SK-N-SH (cell line): ENCODE data around the gene DLL3. TPM values are rescaled to one million over a fixed set of nuclear protein-coding genes. Genes with fewer than 3 reads are reported as not detected.

Source experiments
- CTCF ChIA-PET: fragments of 300-600, 350-600 bp; formaldehyde crosslinking; extraction: SDS; loops from one replicate; lab custom pipeline; 2021; lab: Yijun Ruan, JAX
- POLR2A ChIA-PET: fragments of 350-600 bp; sonication (Branson Sonifier 250); formaldehyde crosslinking; extraction: SDS; loops from one replicate; lab custom pipeline; 2020; ENCODE audit warnings: antibody characterized with exemption, inconsistent platforms; lab: Yijun Ruan, JAX
- DNase-seq: peaks from one replicate; pipeline ENCODE4 v3.0.0; 2012
- H2AFZ ChIP-seq: fragments of 200-600 bp; sonication (generic); 2 replicates; pipeline ENCODE4 v1.8.1; 2016; ENCODE audit warnings: antibody characterized with exemption, mild to moderate bottlenecking, low read depth
- H3F3A ChIP-seq: fragments of 200-600 bp; sonication (generic); replicated peaks from 2 replicates; pipeline ENCODE3; 2016; ENCODE audit warnings: antibody characterized with exemption, mild to moderate bottlenecking; ENCODE audit not compliant: insufficient read depth
- H3K27ac ChIP-seq, 2 experiments: fragments of 200-500 bp in 1 of 2; fragments of 200-600 bp in 1 of 2; sonication (Bioruptor generic) in 1 of 2; sonication (generic), shearing (Covaris generic) in 1 of 2; 2 replicates each; pipeline versions ENCODE4 v1.5.1 to v1.6.1; 2014 to 2016; ENCODE audit warnings: low read depth in 2 of 2, inconsistent platforms in 1 of 2, low read length in 1 of 2, mild to moderate bottlenecking in 1 of 2, mixed read lengths in 1 of 2
- H3K27me3 ChIP-seq: fragments of 200-600 bp; sonication (generic), shearing (Covaris generic); 2 replicates; pipeline ENCODE4 v1.6.1; 2016; ENCODE audit warnings: mixed run types; ENCODE audit not compliant: insufficient read depth
- H3K36me3 ChIP-seq, 2 experiments: fragments of 200-500 bp in 1 of 2; fragments of 200-600 bp in 1 of 2; sonication (Bioruptor generic) in 1 of 2; sonication (generic) in 1 of 2; replicated peaks in 1 of 2; 2 replicates each; pipeline versions ENCODE3 to v1.5.1; 2014 to 2016; ENCODE audit warnings: low read length in 1 of 2, mild to moderate bottlenecking in 1 of 2; ENCODE audit not compliant: insufficient read depth in 2 of 2, control insufficient read depth in 1 of 2
- H3K4me1 ChIP-seq, 2 experiments: fragments of 200-500 bp in 1 of 2; fragments of 200-600 bp in 1 of 2; sonication (Bioruptor generic) in 1 of 2; sonication (generic), shearing (Covaris generic) in 1 of 2; 2 replicates each; pipeline versions ENCODE4 v1.5.1 to v1.6.1; 2014 to 2016; ENCODE audit warnings: low read depth in 1 of 2, low read length in 1 of 2, mixed run types in 1 of 2; ENCODE audit not compliant: insufficient read depth in 2 of 2, control insufficient read depth in 1 of 2
- H3K4me2 ChIP-seq: fragments of 200-600 bp; sonication (generic), shearing (Covaris generic); 2 replicates; pipeline ENCODE4 v1.6.1; 2017; ENCODE audit warnings: mixed run types
- H3K4me3 ChIP-seq, 2 experiments: fragments of 200-500 bp in 1 of 2; fragments of 200-600 bp in 1 of 2; sonication (Bioruptor generic) in 1 of 2; sonication (generic), shearing (Covaris generic) in 1 of 2; 2 replicates each; pipeline versions ENCODE4 v1.5.1 to v1.8.1; 2014 to 2016; ENCODE audit warnings: low read depth in 2 of 2, inconsistent platforms in 1 of 2, low read length in 1 of 2, mild to moderate bottlenecking in 1 of 2, mixed read lengths in 1 of 2, moderate library complexity in 1 of 2
- H3K79me2 ChIP-seq: fragments of 200-600 bp; sonication (generic); 2 replicates; pipeline ENCODE4 v1.8.1; 2017; ENCODE audit warnings: mild to moderate bottlenecking; ENCODE audit not compliant: insufficient read depth
- H3K9ac ChIP-seq: fragments of 200-600 bp; sonication (generic); 2 replicates; pipeline ENCODE4 v1.6.1; 2017; ENCODE audit warnings: mixed run types
- H3K9me2 ChIP-seq: fragments of 200-600 bp; sonication (generic); 2 replicates; pipeline ENCODE4 v1.6.1; 2017; ENCODE audit warnings: mixed run types
- H3K9me3 ChIP-seq: fragments of 200-600 bp; sonication (generic); 2 replicates; pipeline ENCODE4 v1.6.1; 2017; ENCODE audit warnings: mixed run types, mild to moderate bottlenecking, moderate library complexity
- H4K20me1 ChIP-seq: fragments of 200-600 bp; sonication (generic); 2 replicates; pipeline ENCODE4 v1.6.1; 2017; ENCODE audit warnings: mild to moderate bottlenecking, mixed run types; ENCODE audit not compliant: insufficient read depth
- CHD2 ChIP-seq: fragments of 150-350 bp; IDR thresholded peaks from 2 replicates; pipeline ENCODE4 v1.6.1; 2018; ENCODE audit warnings: low read length; ENCODE audit not compliant: partially characterized antibody
- ELF1 ChIP-seq: IDR thresholded peaks from 2 replicates; pipeline ENCODE4 v1.4.0; 2012
- FOXM1 ChIP-seq: IDR thresholded peaks from 2 replicates; pipeline ENCODE4 v1.4.0; 2012; ENCODE audit warnings: low read depth, mild to moderate bottlenecking
- JUND ChIP-seq: IDR thresholded peaks from 2 replicates; pipeline ENCODE4 v1.4.0; 2012
- MEF2A ChIP-seq: IDR thresholded peaks from 2 replicates; pipeline ENCODE4 v1.4.0; 2012; ENCODE audit warnings: low read depth, borderline replicate concordance
- NFIC ChIP-seq: IDR thresholded peaks from 2 replicates; pipeline ENCODE4 v1.4.0; 2012; ENCODE audit warnings: borderline replicate concordance
- NRF1 ChIP-seq: IDR thresholded peaks from 2 replicates; pipeline ENCODE4 v1.6.1; 2012; ENCODE audit warnings: low read depth, mild to moderate bottlenecking, low read length
- RAD21 ChIP-seq: IDR thresholded peaks from 2 replicates; pipeline ENCODE4 v1.6.1; 2012; ENCODE audit warnings: mild to moderate bottlenecking, low read length
- RFX5 ChIP-seq: IDR thresholded peaks from 2 replicates; pipeline ENCODE4 v1.6.1; 2012; ENCODE audit warnings: mild to moderate bottlenecking, improper control_type of control experiment, low read length
- RXRA ChIP-seq: IDR thresholded peaks from 2 replicates; pipeline ENCODE4 v1.4.0; 2012; ENCODE audit warnings: low read depth, mild to moderate bottlenecking, borderline replicate concordance
- SIN3A ChIP-seq: IDR thresholded peaks from 2 replicates; pipeline ENCODE4 v1.6.1; 2012; ENCODE audit warnings: low read depth, mild to moderate bottlenecking, low read length, moderate library complexity, borderline replicate concordance
- YY1 ChIP-seq: IDR thresholded peaks from 2 replicates; pipeline ENCODE4 v1.4.0; 2012; ENCODE audit warnings: low read depth, mild to moderate bottlenecking
- WGBS: methylation state at CpG from one replicate; pipeline ENCODE4 v1.1.6; 2017; ENCODE audit warnings: low lambda C conversion rate; 5-methylcytosine and 5-hydroxymethylcytosine counted together
- polyA plus RNA-seq, 3 experiments: library from polyadenylated mRNA; depleted of rRNA; stranded (reverse); fragments of >200 nt; gene quantifications; 2 replicates each; pipeline ENCODE4 v1.2.3, GENCODE V29; 2012
- TF ChIP-seq, protein P1 (sequence below): IDR thresholded peaks from 2 replicates; pipeline ENCODE4; 2012
- TF ChIP-seq, protein P2 (sequence below): IDR thresholded peaks from 2 replicates; pipeline ENCODE4 v1.4.0; 2012; ENCODE audit warnings: low read depth
- TF ChIP-seq, protein P3 (sequence below): fragments of 150-350 bp; IDR thresholded peaks from 2 replicates; pipeline ENCODE4 v1.6.1; 2017; ENCODE audit warnings: antibody characterized with exemption, low read length, low read depth, borderline replicate concordance
- TF ChIP-seq, protein P4 (sequence below): fragments of 150-350 bp; IDR thresholded peaks from 2 replicates; pipeline ENCODE4 v1.6.1; 2016; ENCODE audit warnings: mild to moderate bottlenecking, low read depth, low read length

Gene DLL3
- polyA plus RNA-seq, 1 of the 3 experiments (the other 2 are of a cell fraction): 4.7 TPM

DNA sequence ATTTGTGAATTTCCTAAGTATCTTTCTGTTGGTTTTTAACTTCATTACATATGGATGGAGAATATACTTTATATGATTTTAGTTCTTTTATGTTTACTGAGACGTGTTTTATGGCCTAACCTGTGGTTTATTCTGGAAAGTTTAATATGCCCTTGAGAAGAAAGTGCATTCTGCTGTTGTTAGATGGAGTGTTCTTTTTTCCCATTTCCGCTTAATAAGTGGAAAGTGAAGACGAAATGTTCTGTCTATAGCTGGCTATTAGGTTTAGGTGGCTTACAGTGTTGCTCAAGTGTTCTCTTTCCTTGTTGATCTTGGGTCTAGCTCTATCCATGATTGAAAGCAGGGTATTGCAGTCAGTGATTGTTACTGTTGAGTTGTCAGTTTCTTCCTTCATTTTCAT is 35.3 kb upstream of the DLL3 start:
- Histone ChIP-seq H3K9me2 (no peaks in the 10 kb centered on the region), H3F3A (no peaks in the 10 kb centered on the region), H3K27ac (no peak overlapping the region), H3K79me2 (peaks cover 10% of the 10 kb centered on the region; the same call in 1 of the 2 replicates), H3K4me2 (no peak overlapping the region), H3K36me3 (peaks cover 37 to 56% of the 10 kb centered on the region in 2 experiments), H3K4me1 (no peaks in the 10 kb centered on the region), H2AFZ (no peak overlapping the region), H3K9ac (no peak overlapping the region), H3K9me3 (no peaks in the 10 kb centered on the region), H4K20me1 (no peaks in the 10 kb centered on the region), H3K27me3 (no peaks in the 10 kb centered on the region), H3K4me3 (no peak overlapping the region)
- TF ChIP-seq, protein P1, sequence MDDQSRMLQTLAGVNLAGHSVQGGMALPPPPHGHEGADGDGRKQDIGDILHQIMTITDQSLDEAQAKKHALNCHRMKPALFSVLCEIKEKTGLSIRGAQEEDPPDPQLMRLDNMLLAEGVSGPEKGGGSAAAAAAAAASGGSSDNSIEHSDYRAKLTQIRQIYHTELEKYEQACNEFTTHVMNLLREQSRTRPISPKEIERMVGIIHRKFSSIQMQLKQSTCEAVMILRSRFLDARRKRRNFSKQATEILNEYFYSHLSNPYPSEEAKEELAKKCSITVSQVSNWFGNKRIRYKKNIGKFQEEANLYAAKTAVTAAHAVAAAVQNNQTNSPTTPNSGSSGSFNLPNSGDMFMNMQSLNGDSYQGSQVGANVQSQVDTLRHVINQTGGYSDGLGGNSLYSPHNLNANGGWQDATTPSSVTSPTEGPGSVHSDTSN: no peak
- TF ChIP-seq FOXM1: no peak
- no peak for TF ChIP-seq RFX5
- TF ChIP-seq, protein P2, sequence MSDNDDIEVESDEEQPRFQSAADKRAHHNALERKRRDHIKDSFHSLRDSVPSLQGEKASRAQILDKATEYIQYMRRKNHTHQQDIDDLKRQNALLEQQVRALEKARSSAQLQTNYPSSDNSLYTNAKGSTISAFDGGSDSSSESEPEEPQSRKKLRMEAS: no peak
- TF ChIP-seq NFIC: no peak
- TF ChIP-seq, protein P3, sequence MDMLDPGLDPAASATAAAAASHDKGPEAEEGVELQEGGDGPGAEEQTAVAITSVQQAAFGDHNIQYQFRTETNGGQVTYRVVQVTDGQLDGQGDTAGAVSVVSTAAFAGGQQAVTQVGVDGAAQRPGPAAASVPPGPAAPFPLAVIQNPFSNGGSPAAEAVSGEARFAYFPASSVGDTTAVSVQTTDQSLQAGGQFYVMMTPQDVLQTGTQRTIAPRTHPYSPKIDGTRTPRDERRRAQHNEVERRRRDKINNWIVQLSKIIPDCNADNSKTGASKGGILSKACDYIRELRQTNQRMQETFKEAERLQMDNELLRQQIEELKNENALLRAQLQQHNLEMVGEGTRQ: no peak
- no peak for TF ChIP-seq ELF1
- TF ChIP-seq CHD2: no peak
- TF ChIP-seq JUND: no peak
- no peak for TF ChIP-seq SIN3A
- TF ChIP-seq NRF1: no peak
- TF ChIP-seq YY1: no peak
- no peak for TF ChIP-seq MEF2A
- CTCF ChIA-PET: interaction anchor here (1.1 to 3.2 kb wide), 3 partner anchors 10 to 88 kb away, joined by 3 to 17 read pairs (median 3); partner anchors contain the start of gene EID2B
- DNase-seq: no peak
- POLR2A ChIA-PET: no interaction called here
- 80% methylated on average over 3 of the region's 3 CpGs for WGBS

DNA sequence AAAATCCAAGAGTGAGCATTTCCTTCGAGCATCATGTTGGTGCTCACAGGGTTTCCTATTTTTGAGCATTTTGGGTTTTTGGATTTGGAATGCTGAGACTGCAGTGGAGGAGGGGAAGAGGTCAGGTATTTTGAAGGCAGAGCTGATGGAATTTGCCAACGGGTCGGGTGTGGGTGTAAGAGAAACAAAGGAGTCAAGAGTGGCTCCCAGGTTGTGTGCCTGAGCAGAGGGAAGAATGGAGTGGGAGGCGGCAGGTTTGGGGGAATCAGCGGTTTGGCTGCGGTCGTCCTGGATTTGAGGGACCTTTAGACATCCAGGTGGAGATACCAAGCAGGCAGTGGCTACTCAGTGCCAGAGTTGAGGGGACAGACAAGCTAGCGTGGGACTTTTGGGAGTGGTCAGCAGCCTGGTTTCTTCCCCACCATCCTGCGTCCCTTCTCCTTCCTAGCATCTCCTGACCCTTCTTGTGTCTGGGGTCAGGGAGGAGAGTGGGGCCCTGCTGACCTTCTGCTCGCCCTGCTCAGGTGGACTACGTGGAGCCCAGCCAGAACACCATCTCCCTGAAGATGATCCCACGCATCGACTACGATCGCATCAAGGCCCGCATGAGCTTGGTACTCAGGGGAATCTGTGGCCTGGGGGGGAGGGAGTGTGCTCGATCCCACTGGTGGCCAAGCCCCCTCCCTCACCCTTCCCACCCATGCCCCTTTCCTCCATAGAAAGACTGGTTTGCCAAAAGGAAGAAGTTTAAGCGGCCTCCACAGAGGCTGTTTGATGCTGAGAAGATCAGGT is 32.6 kb upstream of the DLL3 start:
- Histone ChIP-seq H3K9me2 (no peaks in the 10 kb centered on the region), H3K4me1 (no peaks in the 10 kb centered on the region), H3K27ac (no peak overlapping the region), H3K4me3 (no peak overlapping the region), H3K9me3 (no peaks in the 10 kb centered on the region), H3K79me2 (peaks cover 10% of the 10 kb centered on the region; the same call in 1 of the 2 replicates), H3K36me3 (peaks cover 25 to 65% of the 10 kb centered on the region in 2 experiments), H3K4me2 (no peak overlapping the region), H3K27me3 (no peaks in the 10 kb centered on the region), H4K20me1 (no peaks in the 10 kb centered on the region), H3F3A (no peaks in the 10 kb centered on the region), H2AFZ (no peak overlapping the region), H3K9ac (no peak overlapping the region)
- CTCF ChIA-PET: interaction anchor here (1.1 to 5.6 kb wide), 3 partner anchors 8 to 69 kb away, joined by 3 to 22 read pairs (median 15); partner anchors contain the start of gene EID2B
- POLR2A ChIA-PET: interaction anchor here (0.6 kb wide), 1 partner anchor 30 kb away, joined by 3 read pairs; the partner anchor contains the start of gene RPS16
- TF ChIP-seq, protein P4, sequence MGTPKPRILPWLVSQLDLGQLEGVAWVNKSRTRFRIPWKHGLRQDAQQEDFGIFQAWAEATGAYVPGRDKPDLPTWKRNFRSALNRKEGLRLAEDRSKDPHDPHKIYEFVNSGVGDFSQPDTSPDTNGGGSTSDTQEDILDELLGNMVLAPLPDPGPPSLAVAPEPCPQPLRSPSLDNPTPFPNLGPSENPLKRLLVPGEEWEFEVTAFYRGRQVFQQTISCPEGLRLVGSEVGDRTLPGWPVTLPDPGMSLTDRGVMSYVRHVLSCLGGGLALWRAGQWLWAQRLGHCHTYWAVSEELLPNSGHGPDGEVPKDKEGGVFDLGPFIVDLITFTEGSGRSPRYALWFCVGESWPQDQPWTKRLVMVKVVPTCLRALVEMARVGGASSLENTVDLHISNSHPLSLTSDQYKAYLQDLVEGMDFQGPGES: no peak
- TF ChIP-seq RXRA: no peak
- TF ChIP-seq RAD21: no peak
- DNase-seq: no peak
- WGBS: 97% methylated on average over 18 of the region's 18 CpGs
